ENCODE measurements around the gene ANXA4.

DNA sequence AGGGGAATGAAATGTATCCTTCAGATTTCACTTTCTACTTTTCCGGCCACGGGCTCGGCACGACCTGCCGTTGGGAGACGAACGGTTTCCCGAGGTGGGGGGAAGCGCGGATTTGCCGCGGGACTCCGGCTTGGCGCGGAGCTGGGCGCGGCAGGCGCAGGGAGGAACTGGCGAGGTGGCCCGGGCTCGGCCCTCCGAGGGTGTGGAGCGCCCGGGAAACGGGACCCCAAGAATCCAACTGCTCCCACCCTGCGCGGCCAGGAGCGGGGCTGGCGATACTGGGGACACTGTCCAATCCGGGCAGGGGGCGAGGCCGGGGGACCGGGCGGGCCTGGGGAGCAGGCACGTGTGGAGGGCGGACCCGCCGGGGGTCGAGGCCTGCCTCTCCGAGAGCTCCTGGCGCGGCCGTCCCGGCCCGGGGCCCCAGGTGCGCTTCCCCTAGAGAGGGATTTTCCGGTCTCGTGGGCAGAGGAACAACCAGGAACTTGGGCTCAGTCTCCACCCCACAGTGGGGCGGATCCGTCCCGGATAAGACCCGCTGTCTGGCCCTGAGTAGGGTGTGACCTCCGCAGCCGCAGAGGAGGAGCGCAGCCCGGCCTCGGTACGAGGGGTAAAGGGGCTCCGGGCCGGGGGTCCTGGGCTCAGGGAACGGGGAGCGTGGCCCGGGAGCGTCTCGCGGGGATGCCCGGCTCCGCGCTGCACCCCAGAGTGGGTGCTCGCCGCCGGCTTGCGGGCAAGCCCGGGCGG is at the start of gene ANXA4:
- TF ChIP-seq CTCF (IDR thresholded peaks at IDR 0.05) (peak in 1 of 5 experiments; percentile 33), POLR2A (IDR thresholded peaks at IDR 0.05) (peak; percentile 92), POLR2AphosphoS5 (IDR thresholded peaks at IDR 0.05) (peak; percentile 86 to 94 (median 91))
